Ureter (tissue), 1 donor: ENCODE measurements around the gene ALDH3A1. TPM values are rescaled to one million over a fixed set of nuclear protein-coding genes. Genes with fewer than 3 reads are reported as not detected.
A peak's percentile ranks its signal among the peaks of the same experiment; 100 is the strongest.

ENCODE experiments used
- DNase-seq: peaks from one replicate; pipeline ENCODE4 v3.0.0-alpha.2; 2020; ENCODE audit warnings: low spot score
- total RNA-seq: library from RNA; stranded (reverse); gene quantifications from one replicate; pipeline ENCODE4 v1.2.4, GENCODE V29; 2023
- donor health status: DM: yes; HTN: yes; CAD: no.

The ALDH3A1 gene
- total RNA-seq, 1 donor from 2014 or later, result 1.2 TPM

- DNase-seq, result no peak
Observed at GRCh38 chr17:19759568-19760549, 11.8 kb upstream of the ALDH3A1 start.

GRCh38 chr17:19757536-19758180 is 9.6 kb upstream of the ALDH3A1 start:
- DNase-seq, result no peak

- no peak for DNase-seq
Observed at GRCh38 chr17:19756546-19756945, 8.4 kb upstream of the ALDH3A1 start.

- DNase-seq, result no peak
Observed at GRCh38 chr17:19755821-19756510, 7.9 kb upstream of the ALDH3A1 start.

- DNase-seq, result no peak
Observed at GRCh38 chr17:19755392-19755791, 7.3 kb upstream of the ALDH3A1 start.

- DNase-seq, result no peak
Observed at GRCh38 chr17:19753661-19754463, 5.8 kb upstream of the ALDH3A1 start.

- peak; percentile 86 for DNase-seq
Observed at GRCh38 chr17:19753051-19753509, 5.0 kb upstream of the ALDH3A1 start.

- no peak for DNase-seq
Observed at GRCh38 chr17:19752216-19753050, 4.3 kb upstream of the ALDH3A1 start.

- DNase-seq, result no peak
Observed at GRCh38 chr17:19750835-19751234, 2.7 kb upstream of the ALDH3A1 start.

GRCh38 chr17:19750020-19750572 is 2.0 kb upstream of the ALDH3A1 start:
- no peak for DNase-seq

- DNase-seq, result no peak
Observed at GRCh38 chr17:19748807-19749193, 702 bp upstream of the ALDH3A1 start.

GRCh38 chr17:19747159-19747719 is 859 bp downstream of the ALDH3A1 start:
- DNase-seq, result no peak

GRCh38 chr17:19746517-19746916 is 1.6 kb downstream of the ALDH3A1 start:
- DNase-seq, result no peak

GRCh38 chr17:19744922-19745757 is 3.0 kb downstream of the ALDH3A1 start:
- peak; percentile 92 for DNase-seq

GRCh38 chr17:19744492-19744891 is 3.6 kb downstream of the ALDH3A1 start:
- no peak for DNase-seq

- no peak for DNase-seq
Observed at GRCh38 chr17:19743101-19744100, 4.7 kb downstream of the ALDH3A1 start.

GRCh38 chr17:19742495-19742894 is 5.6 kb downstream of the ALDH3A1 start:
- DNase-seq, result no peak
